ENCODE results near the gene CLOCK. TPM values are rescaled to one million over a fixed set of nuclear protein-coding genes. Genes with fewer than 3 reads are reported as not detected.
A peak's percentile ranks its signal among the peaks of the same experiment; 100 is the strongest.

CLOCK gene
- total RNA-seq, 2 donors from 2014 or later, result 19.5 to 25.4 TPM

GRCh38 chr4:55382488-55383003, 164.2 kb downstream of the CLOCK start:
- Histone ChIP-seq H3K9me3 (no peaks in the 10 kb centered on the region), H3K27ac (no peak overlapping the region), H3K36me3 (no peaks in the 10 kb centered on the region), H3K4me3 (no peak overlapping the region), H3K27me3 (replicated peaks; ENCODE audit: insufficient read depth) (no peaks in the 10 kb centered on the region), H3K4me1 (replicated peaks) (no peaks in the 10 kb centered on the region)
- intact Hi-C loops (cut with DNase I), result no loop called here
- TF ChIP-seq POLR2AphosphoS5 (IDR thresholded peaks at IDR 0.05), result no peak
- TF ChIP-seq CTCF (IDR thresholded peaks at IDR 0.05), result no peak
- TF ChIP-seq POLR2A (IDR thresholded peaks at IDR 0.05), result no peak
- no peak for DNase-seq (ENCODE audit: low spot score)
- 89% methylated on average over 3 of the region's 3 CpGs for WGBS

GRCh38 chr4:55381502-55381901, 165.2 kb downstream of the CLOCK start:
- no peak for DNase-seq (ENCODE audit: low spot score)
- intact Hi-C loops (cut with DNase I), result no loop called here
- Histone ChIP-seq H3K4me3 (no peak overlapping the region), H3K27ac (no peak overlapping the region), H3K4me1 (replicated peaks) (no peaks in the 10 kb centered on the region), H3K9me3 (no peaks in the 10 kb centered on the region), H3K36me3 (no peaks in the 10 kb centered on the region), H3K27me3 (replicated peaks; ENCODE audit: insufficient read depth) (no peaks in the 10 kb centered on the region)
- WGBS, result 89% methylated on average over 7 of the region's 7 CpGs
- no peak for TF ChIP-seq POLR2A (IDR thresholded peaks at IDR 0.05)
- no peak for TF ChIP-seq POLR2AphosphoS5 (IDR thresholded peaks at IDR 0.05)
- TF ChIP-seq CTCF (IDR thresholded peaks at IDR 0.05), result no peak

- intact Hi-C loops (cut with DNase I), result no loop called here
These were observed 166.1 kb downstream of the CLOCK start for GRCh38 chr4:55380576-55380975.

GRCh38 chr4:55378617-55379467, 167.9 kb downstream of the CLOCK start:
- peak; percentile 81 for DNase-seq (ENCODE audit: low spot score)
- TF ChIP-seq POLR2A (IDR thresholded peaks at IDR 0.05) (no peak), CTCF (IDR thresholded peaks at IDR 0.05) (no peak), POLR2AphosphoS5 (IDR thresholded peaks at IDR 0.05) (peak; percentile 48)
- H3K4me3 ChIP-seq, result no peak overlapping the region
- intact Hi-C loops (cut with DNase I), result no loop called here
- H3K4me1 ChIP-seq (replicated peaks), result no peaks in the 10 kb centered on the region
- no peaks in the 10 kb centered on the region for H3K9me3 ChIP-seq
- H3K27ac ChIP-seq, result no peak overlapping the region
- H3K36me3 ChIP-seq, result no peaks in the 10 kb centered on the region
- no peaks in the 10 kb centered on the region for H3K27me3 ChIP-seq (replicated peaks; ENCODE audit: insufficient read depth)
- 44% methylated on average over 13 of the region's 13 CpGs for WGBS

More at GRCh38 chr4:55380576-55380975, 166.1 kb downstream of the CLOCK start:
- H3K9me3 ChIP-seq, result no peaks in the 10 kb centered on the region
- no peaks in the 10 kb centered on the region for H3K36me3 ChIP-seq
- no peaks in the 10 kb centered on the region for H3K27me3 ChIP-seq (replicated peaks; ENCODE audit: insufficient read depth)
- TF ChIP-seq POLR2AphosphoS5 (IDR thresholded peaks at IDR 0.05), result no peak
- H3K4me3 ChIP-seq, result no peak overlapping the region
- 95% methylated on average over 2 of the region's 2 CpGs for WGBS
- no peak overlapping the region for H3K27ac ChIP-seq
- H3K4me1 ChIP-seq (replicated peaks), result no peaks in the 10 kb centered on the region
- DNase-seq (ENCODE audit: low spot score), result no peak

Small RNA genes lying within 50 kb of the gene (small RNA-seq; reads per million reads assigned to genes)
- 0 reads per million in 2 donors for gene RF00019

Other genes with a start within 250 kb of the CLOCK start
- gene SRD5A3, start 200.7 kb downstream of the CLOCK start, total RNA-seq, result 10 to 100 TPM in 1 of 2 donors, 1 to 10 TPM in 1; 6.6 to 14.8 TPM
- gene TMEM165, start 151.0 kb downstream of the CLOCK start, total RNA-seq, result 100 to 1,000 TPM; 117 to 183 TPM
- gene PDCL2, start 45.3 kb upstream of the CLOCK start, total RNA-seq, result not detected
- gene NMU, start 89.4 kb upstream of the CLOCK start, total RNA-seq, result 1 to 10 TPM in 1 of 2 donors, not detected in 1; 2.5 TPM

Measured in prostate gland (tissue), 2 donors.